Hematopoietic multipotent progenitor cell treated with erythropoietin and hydrocortisone succinate and interleukin-3 and kit ligand, for 17 days (in vitro differentiated cells): ENCODE data around the gene APP.
"Not testable (repeated sequence)": the region's sequence is repeated elsewhere in the genome, so short reads cannot be mapped to it uniquely, and the experiment has no call there.

Source experiments
- DNase-seq: peaks from one replicate; pipeline ENCODE4 v3.0.0-alpha.2; 2015; ENCODE audit warnings: low spot score

APP gene

GRCh38 chr21:25934771-25935224 lies 235.8 kb downstream of the APP start:
- DNase-seq: no peak

DNA sequence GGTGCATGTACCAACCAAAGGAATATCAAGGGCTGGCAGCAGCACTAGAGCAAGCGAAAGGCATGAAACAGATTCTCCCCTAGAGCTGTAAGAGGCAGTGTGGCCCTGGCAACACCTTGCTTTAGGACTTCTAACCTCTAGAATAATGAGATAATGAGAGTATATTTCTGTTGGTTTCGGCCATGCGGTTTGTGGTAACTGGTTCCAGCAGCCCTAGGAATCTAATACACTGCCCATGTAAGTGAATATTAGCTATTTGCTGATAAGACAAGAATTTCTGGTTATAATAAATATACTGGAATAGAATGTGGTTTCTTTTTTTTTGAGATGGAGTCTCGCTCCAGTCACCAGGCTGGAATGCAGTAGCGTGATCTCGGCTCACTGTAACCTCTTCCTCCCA lies 236.4 kb downstream of the APP start:
- no peak for DNase-seq

DNA sequence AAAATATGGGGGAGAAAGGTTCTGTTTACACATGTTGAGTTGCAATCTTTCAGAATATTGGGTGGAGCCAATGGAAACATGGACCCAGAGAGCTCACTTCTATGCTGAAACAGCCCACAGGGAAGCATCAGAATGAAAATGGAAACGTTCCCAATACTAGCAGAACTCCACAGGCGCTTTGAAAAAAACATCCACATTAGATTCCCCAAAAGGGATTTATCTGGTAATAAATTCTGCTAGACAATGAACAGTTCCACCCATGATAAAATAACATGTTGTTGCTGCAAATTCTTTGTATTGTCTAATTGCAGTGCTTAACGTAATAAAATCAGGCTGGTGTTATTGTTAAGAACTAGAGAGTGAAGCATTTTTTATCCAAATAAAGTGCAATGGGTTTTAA lies 238.8 kb downstream of the APP start:
- no peak for DNase-seq

GRCh38 chr21:25929856-25930520 lies 240.6 kb downstream of the APP start:
- DNase-seq: no peak

- no peak for DNase-seq
Measured at GRCh38 chr21:25927195-25927880, 243.2 kb downstream of the APP start.

DNA sequence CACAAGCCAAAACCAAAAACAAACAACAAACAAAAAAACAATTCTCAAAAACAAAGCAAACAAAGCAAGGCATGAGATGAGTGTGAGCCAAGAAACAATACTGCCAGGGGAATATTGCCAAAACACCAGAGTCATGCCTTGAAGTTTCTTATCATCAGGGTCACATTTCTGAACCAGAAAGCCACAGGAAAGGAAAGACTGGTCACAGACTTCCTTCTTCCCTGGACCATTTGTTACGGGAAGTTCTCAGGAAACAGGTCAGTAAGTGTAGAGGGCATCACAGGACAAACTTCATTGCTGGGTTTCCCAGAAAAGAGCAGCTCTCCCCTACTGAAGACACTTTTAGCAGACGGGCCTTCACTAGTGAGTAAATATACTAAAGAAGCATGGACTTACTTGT lies 244.6 kb downstream of the APP start:
- DNase-seq: no peak

- DNase-seq: no peak
Measured at GRCh38 chr21:25925064-25925800, 245.3 kb downstream of the APP start.

DNA sequence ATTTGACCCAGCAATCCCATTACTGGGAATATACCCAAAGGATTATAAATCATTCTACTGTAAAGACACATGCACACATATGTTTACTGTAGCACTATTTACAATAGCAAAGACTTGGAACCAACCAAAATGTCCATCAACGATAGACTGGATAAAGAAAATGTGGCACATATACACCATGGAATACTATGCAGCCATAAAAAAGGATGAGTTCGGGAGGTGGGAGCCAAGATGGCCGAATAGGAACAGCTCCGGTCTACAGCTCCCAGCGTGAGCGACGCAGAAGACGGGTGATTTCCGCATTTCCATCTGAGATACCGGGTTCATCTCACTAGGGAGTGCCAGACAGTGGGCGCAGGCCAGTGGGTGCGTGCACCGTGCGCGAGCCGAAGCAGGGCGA lies 252.4 kb downstream of the APP start:
- DNase-seq: not testable (repeated sequence)

DNA sequence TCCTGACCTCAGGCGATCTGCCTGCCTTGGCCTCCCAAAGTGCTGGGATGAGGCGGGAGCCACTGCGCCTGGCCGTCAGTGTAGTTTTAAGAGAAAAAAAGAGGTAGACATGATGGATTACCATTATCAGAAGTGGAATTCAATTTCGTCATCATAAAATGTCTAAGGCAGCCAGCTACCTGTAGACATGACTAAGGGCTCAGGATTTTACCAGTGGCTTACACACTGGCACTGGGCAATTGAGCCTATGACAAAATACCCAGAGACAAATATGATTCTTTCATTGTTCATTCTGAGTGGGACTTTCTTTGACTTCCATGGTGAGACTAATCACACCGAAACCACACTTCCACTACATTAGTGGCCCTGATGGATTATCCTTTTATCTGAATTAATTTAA lies 254.3 kb downstream of the APP start:
- DNase-seq: no peak

GRCh38 chr21:25913479-25913878 lies 257.1 kb downstream of the APP start:
- DNase-seq: no peak

DNA sequence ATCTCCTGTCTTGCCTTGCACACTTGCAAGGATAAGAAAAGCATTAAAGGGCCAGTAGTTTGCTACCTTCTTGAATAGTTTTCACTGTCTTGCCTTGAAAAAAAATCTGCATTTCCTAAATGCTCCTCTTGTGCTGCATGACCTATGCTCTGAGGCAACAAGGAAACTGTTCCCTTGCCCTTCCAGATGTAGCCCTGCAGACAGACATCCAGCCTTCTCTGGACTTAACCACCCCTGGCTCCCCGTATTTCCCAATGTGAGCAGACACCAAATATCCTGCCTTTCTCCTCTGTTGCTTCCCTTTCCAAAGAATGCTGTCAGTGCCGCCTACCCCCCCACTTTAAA lies 258.2 kb downstream of the APP start:
- DNase-seq: no peak

- DNase-seq: no peak
Measured at GRCh38 chr21:25911730-25912401, 258.7 kb downstream of the APP start.

DNA sequence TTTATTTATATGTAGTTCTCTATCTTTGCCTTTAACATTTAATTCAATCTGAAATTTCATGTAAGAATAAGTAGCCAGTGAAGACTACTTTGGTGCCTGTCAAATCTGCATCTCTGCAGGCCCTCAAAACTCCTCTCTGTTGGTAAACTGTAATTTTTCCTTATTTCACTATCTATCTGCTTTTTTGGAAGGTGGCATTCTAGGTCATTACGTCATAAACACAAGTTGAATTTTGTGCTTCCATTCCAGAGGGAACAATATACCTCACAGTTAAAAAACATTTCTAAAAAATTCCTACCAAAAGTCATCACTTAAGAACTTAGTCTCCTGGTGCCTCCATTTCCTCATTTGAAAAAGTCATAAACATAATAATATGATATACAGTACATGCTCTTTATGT lies 259.8 kb downstream of the APP start:
- DNase-seq: no peak

GRCh38 chr21:25909341-25909740 lies 261.2 kb downstream of the APP start:
- DNase-seq: no peak

- DNase-seq: no peak
Measured at GRCh38 chr21:25908495-25908894, 262.1 kb downstream of the APP start.

GRCh38 chr21:25907573-25908275 lies 262.8 kb downstream of the APP start:
- no peak for DNase-seq

DNA sequence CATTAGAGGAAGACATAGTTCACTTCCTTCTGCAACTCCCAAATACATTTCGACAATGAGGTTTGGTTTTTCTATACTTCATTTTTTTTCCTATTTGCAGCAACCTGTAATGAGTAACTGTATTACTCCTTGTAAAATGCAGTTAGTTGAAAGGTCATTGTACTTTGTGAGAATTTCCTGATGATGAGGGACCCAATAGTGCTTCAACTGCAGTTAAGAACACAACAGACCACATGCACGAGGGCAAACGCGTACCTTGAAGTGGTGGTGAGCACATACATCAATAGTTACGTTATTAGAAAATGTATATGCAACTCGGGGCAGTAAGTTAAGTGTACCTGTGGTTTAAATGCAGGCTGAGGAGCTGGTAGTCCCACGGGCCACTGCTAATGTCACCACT lies 264.0 kb downstream of the APP start:
- DNase-seq: no peak

DNA sequence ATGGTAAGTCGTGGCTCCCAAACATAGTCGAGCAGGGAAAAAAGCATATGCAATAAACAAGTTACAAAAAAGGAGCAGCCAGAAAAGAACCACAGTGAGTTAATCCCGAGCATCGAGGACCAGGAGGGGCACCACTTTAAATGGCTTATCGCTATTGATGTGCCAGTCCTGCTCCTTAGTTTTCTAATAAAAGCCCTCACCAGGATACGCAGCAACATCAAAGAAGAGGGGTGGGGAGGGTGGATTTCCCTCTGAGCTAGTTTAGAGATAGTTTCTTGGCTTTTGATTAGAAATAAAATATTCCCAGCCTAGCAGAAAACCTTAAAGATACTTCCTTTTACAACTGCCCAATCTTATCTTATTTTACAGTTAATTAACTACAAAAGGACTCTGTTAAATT lies 265.4 kb downstream of the APP start:
- no peak for DNase-seq

DNA sequence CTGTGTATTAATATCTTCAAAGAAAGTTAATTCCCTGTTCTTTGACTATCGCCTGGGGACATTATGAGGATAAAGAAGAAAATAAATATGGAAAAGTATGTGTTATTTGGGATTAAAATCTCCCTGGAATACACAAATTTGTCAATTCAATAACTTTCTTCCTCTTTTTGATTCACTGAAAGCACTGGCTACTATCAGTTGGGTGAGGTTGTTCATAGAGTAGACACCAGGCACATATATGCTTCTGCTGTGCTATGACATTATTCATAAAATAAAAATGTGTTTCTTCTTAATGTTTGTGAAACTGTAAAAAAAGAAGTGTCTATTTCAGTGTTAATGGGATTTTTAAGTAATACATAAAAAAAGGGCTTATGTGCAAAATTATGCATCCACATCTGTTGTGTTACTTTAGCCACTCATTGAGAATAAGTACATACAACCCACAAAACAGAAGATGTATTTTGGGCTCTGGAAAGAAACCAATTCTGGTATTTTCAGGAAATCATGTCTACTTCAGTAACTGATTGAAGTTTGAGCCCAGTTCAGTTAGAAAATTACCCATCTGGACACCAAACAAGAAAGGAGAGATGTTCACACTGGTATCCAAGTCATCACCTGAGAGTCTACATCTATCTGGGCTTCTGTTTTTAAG lies 266.4 kb downstream of the APP start:
- no peak for DNase-seq

- DNase-seq: no peak
Measured at GRCh38 chr21:25903607-25904006, 267.0 kb downstream of the APP start.

DNA sequence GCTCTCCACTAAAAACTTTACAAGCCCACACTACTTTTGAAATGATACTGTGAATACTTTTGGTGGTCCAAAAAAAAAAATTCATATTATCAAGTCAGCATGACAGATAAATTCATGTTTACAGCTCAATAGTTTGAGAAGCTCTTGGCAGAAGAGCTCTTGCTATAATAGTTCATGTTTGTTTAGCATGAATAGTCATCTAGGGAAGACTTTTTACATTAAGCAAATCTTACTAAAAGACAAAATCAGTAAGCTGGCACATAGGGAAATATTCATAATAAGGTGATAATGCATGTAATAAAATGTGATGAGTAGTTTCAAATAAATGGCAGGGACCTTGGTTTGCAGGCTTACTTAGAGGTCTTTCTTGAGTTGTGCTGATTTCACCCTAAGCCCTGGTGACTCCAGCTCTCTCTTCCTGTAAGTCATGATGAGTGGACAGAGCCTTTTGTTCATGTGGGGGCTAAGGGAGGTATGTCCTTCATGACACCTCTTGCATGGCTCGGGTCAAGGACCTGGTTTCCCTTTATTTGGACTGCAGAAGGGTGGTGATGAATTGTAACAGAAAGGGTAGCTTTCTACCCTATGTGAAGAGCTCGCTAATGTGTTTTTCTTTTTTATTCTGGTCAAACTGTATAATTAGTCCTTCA lies 269.1 kb downstream of the APP start:
- DNase-seq: no peak
